ENCODE measurements around the gene AMIGO1. TPM values are rescaled to one million over a fixed set of nuclear protein-coding genes. Genes with fewer than 3 reads are reported as not detected.

The AMIGO1 gene
- total RNA-seq, 1 donor from 2014 or later = 1.1 TPM

GRCh38 chr1:109508001-109508872 is 1.3 kb downstream of the AMIGO1 start:
- intact Hi-C loops (cut with micrococcal nuclease) = no loop called here

DNA sequence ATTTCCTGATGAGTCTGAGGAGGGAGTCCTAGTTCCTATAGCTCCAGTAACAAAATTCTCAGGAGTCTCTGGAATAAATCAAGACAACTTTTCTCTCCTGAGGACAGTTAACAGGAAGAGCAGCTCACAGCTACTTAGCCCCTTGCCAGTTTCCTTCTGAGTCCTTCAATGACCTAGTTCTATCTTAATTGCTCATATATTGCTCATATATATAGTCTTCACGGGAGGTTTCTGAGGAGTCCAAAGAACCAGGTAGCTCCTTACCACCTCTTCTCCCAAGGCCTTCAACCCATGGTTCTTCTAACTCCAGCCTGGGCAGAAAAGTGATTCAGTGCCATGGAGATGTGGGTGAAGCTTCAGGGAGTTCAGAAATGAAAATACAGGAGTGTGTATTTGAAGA is 4.6 kb downstream of the AMIGO1 start:
- intact Hi-C loops (cut with micrococcal nuclease) = no loop called here

DNA sequence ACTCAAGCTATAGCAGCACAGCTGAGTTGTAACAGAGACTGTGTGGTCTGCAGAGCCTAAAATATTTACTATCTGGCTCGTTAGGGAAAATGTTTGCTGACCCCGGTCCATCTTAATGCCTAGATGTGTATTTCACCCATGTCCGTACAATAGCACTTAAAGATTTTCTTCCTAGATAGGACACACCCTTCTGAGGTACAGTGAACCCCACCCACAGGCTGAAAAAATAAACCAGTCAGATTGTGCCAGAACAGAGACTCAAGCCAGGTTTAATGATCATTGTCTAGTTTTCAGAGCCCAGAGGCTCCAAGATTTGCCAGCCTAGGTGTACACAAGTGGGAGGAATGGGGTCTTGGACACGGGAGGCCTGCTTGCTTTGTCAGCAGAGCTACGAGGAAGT is 5.6 kb downstream of the AMIGO1 start:
- intact Hi-C loops (cut with micrococcal nuclease) = loop anchor here (2.0 kb wide), 1 partner anchor 77 kb away; the partner anchor contains the start of gene PSMA5

- intact Hi-C loops (cut with micrococcal nuclease) = loop anchor here (1.0 to 2.0 kb wide), 2 partner anchors 8 to 76 kb away; partner anchors contain the start of genes CYB561D1 and PSMA5
Measured at GRCh38 chr1:109502364-109502851, 7.1 kb downstream of the AMIGO1 start.

GRCh38 chr1:109501644-109502363 is 7.7 kb downstream of the AMIGO1 start:
- intact Hi-C loops (cut with micrococcal nuclease) = loop anchor here (1.0 to 2.0 kb wide), 2 partner anchors 8 to 75 kb away; partner anchors contain the start of genes CYB561D1 and PSMA5

- intact Hi-C loops (cut with micrococcal nuclease) = loop anchor here (1.0 kb wide), 1 partner anchor 31 kb away; no protein-coding TSS in a partner anchor
Measured at GRCh38 chr1:109500941-109501381, 8.6 kb downstream of the AMIGO1 start.

DNA sequence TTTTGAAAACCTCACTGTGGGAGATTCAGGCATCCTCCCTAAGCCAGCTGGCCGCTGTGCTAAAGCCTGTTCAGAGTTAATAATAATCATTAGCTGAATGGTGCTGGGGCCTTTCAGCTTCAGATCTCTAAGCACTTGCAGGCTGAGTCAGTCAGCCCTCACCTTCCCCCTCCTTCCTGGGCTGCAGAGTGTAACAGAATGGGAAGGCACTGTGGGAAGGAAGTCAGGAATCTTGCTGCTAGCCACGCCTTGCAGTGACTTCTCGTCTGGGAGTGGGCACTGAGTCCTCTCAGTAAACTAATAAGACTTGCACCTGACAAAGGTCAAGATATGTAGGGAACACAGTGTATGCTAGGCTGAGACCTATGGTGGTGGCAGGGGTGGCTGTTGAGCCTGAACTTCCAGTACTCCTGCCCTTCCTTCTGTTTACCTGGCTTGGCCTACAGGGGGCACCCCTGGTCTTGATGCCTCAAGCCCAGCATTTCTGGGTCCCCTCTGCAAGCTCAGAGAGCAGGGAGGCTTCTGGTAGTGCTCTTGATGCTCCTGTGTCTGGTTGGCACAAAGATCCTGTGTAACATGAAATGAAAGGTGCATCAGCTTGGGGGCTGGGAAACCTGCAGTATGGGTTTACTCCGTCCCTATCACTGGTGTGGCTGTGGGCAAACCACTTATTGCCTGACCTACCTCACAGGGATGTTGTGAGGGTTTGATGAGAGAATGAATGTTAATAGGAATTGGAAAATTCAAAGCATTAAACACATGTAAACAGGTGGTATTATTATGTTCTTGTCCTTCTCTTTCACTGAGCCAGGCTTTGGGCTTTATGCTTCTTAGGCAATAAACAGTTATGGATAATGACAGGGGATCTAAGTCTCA is 9.6 kb downstream of the AMIGO1 start:
- intact Hi-C loops (cut with micrococcal nuclease) = loop anchor here (1.0 kb wide), 1 partner anchor 32 kb away; no protein-coding TSS in a partner anchor

DNA sequence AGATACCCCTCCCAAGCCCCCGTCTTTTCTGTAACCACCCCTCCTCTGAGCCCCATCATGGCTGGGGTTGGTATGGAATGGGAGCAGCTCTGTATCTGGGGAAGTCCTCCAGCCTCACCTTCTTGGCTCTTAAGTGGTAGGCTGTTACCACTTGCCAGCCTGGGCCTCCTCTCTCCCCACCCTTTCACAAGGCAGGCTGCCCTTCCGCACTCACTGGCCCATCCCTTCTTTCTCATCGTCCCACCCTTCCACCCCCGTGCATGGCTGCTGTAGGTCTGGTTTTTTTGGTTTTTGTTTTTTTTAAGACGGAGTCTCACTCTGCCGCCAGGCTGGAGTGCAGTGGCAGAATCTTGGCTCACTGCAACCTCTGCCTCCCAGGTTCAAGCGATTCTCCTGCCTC is 10.4 kb downstream of the AMIGO1 start:
- intact Hi-C loops (cut with micrococcal nuclease) = no loop called here

DNA sequence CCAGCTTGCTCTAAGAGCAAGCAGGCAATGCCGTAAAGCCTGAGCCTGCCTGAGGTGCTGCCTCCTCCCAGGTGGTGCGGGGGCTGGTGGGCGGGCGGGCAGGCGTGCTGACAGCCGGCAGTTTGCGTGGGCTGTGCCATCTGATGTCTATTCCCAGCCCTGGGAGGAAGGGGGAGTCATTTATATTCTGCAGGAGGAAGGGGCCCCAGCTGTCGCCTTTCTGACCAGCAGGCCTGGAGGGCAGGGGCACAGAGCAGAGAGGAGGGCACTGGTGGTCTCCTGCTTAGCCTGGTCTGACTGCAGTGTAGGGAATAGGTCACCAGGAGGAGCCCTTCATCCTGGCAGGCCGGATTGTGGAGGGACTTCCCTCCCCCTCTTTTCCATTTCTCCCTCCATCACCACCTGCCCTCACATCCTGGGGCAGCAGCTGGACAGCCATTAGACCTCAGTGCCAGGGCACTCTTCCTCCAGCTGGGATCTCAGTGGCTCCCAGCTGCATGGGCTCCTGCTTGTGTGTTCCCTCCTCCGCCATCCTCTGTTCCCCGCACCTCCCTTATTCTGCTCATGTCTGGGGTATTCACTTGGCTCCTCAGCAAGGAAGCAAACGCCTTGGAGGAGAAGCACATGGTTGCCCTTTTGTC is 11.2 kb downstream of the AMIGO1 start:
- intact Hi-C loops (cut with micrococcal nuclease) = no loop called here

DNA sequence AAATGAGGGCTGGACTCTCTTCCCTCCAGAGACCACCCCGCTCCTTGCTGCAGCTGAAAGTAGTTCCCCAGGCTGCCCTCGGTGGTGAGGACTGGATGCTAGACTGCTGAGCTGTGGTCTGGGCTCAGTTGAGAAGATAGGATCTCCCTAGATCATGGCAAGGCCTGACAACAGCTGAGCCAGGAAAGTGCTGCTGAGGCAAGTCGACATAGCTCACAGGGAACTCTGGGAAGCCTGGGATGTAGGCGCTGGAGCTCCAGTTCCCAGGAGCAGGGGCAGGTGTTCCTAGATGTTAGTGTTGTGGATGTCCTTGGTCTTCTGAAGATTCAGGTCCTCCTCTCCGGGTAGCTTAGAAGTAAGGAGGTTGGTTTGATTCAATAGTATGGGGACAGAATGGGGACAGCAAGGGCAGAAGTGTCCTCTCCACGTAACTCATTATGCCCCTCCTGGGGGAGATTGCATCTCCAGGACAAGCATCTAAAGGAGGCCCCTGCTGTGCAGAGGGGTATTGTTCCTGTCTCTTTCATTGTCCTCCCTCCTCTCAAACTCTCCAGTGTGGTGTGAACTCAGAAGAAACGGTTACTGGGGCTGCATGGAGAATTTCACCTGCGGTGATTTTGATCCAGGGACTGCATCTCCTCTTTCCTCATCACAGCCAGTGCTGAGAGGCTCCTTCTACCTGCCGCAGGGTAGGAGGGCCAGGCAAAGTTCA is 11.9 kb downstream of the AMIGO1 start:
- intact Hi-C loops (cut with micrococcal nuclease) = no loop called here

GRCh38 chr1:109495738-109496137 is 13.8 kb downstream of the AMIGO1 start:
- intact Hi-C loops (cut with micrococcal nuclease) = loop anchor here (2.0 kb wide), 2 partner anchors 15 to 125 kb away; no protein-coding TSS in a partner anchor

DNA sequence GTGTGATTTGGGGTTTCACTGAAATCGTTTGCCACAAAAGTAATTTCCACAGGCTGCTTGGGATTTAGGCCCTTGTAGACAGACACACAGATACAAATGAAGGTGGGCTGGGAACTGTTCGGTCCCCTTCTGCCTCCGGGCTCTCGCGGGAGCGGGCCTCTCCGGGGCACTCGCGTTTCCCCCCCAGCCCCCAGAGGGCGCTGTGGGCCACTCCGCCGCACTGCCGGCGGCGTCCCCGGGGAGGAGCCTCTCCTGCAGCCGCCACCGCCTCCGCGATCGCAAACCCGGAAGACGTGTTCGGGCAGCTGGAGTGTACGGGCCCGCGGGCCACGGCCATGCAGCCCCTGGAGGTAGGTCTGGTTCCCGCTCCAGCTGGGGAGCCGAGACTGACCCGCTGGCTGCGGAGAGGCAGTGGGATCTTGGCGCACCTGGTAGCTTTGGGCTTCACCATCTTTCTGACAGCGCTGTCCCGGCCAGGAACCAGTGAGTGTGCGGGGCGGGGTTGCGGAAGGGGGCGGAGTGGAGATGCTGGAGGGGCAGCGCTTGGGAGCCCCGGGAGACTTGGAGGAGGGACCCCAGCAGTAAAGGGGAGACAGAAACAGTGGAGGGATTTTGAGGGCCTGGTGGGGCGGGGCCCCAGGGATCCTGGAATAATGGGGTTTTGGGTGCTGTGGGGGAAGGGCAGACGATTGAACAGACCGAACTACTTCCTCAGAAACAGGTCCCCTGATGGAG is 15.6 kb downstream of the AMIGO1 start, which contains the start of gene CYB561D1:
TSS of gene CYB561D1 (plus strand) at position 290 of the 735 bp plus-strand sequence. CDS start at position 336, 46 bp downstream.
- intact Hi-C loops (cut with micrococcal nuclease) = loop anchor here (1.0 to 5.0 kb wide), 11 partner anchors 8 to 747 kb away; partner anchors contain the start of genes ATXN7L2, GNAI3, PSMA5 and PSRC1

GRCh38 chr1:109493227-109493626 is 16.3 kb downstream of the AMIGO1 start:
- intact Hi-C loops (cut with micrococcal nuclease) = loop anchor here (5.0 kb wide), 3 partner anchors 231 to 746 kb away; partner anchors contain the start of genes STXBP3 and WDR47

DNA sequence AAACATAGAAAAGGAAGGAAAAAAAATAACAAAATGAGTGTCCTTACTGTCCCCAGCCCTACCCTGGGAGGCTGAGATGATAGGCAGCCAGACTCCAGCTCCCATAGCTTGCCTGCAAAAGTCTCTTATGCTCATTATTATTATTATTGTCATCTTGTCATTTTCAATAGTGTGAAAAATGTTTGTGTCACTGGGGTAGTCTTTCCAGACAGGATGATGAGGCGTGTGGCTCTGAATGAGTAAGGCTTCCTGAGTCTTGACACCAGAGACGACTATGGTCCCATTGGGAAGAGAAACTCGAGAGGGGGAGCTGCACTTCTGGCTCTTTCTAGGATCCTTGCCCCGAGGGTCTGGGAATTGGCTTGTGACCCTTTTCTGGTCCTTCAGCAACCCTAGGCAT is 16.7 kb downstream of the AMIGO1 start:
- intact Hi-C loops (cut with micrococcal nuclease) = loop anchor here (5.0 kb wide), 3 partner anchors 230 to 745 kb away; partner anchors contain the start of genes STXBP3 and WDR47

DNA sequence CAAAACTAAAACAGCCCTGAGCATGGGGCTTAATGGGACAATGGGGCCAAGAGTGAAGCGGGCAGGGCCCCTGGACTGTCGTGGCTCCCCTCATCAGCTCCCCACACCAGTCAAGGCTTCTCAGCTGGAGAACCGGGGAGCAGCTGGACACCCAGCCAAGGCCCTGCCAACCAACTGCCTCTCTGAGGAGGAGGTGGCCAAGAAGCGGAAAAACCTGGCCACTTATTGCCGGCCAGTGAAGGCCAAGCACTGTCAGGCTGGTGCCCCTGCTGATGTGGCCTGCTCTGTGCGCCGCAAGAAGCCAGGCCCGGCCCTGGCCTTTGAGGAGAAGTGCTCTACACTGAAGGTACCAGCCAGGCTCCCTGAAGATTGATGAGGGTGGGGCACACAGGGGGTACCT is 18.2 kb downstream of the AMIGO1 start:
- intact Hi-C loops (cut with micrococcal nuclease) = loop anchor here (5.0 kb wide), 3 partner anchors 229 to 744 kb away; partner anchors contain the start of genes STXBP3 and WDR47

DNA sequence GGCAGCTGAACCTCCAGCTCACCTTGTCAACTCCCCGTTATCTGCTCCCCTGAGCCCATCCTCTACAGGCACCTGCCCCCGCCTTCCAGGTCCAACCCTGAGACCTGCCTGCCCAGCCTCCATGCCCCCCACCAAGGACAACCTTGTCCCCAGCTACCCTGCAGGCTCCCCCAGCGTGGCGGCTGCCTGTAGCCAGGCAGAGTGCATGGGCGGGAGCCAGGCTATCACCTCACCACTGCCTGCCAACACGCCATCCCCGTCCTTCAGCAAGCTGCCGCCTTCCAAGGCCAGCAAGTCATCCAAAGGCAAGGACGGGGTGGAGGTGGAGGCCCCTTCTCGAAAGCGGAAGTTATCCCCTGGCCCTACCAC is 18.6 kb downstream of the AMIGO1 start:
- intact Hi-C loops (cut with micrococcal nuclease) = loop anchor here (1.0 to 5.0 kb wide), 4 partner anchors 41 to 744 kb away; partner anchors contain the start of genes STXBP3 and WDR47

GRCh38 chr1:109490029-109490933 is 19.2 kb downstream of the AMIGO1 start:
- intact Hi-C loops (cut with micrococcal nuclease) = loop anchor here (1.0 to 5.0 kb wide), 4 partner anchors 42 to 743 kb away; partner anchors contain the start of genes STXBP3 and WDR47

Measured in T-helper 1 cell treated with Interleukin-12 subunit alpha and Interleukin-12 subunit beta and Interleukin-4 antibody, amounts not matched to agents 30 ng/mL and 1 ng/mL, for 36 hours (primary cell).